ENCODE data around the gene SYT8.

- no peak for TF ChIP-seq POLR2AphosphoS5 (IDR thresholded peaks at IDR 0.05)
- TF ChIP-seq CTCF (IDR thresholded peaks at IDR 0.05), result no peak
Observed at GRCh38 chr11:1815311-1815710, 19.5 kb upstream of the SYT8 start.

Measured in transverse colon (tissue), 4 donors.